ENCODE measurements around the gene TOMM40. TPM values are rescaled to one million over a fixed set of nuclear protein-coding genes. Genes with fewer than 3 reads are reported as not detected.
"Not testable (repeated sequence)": the region's sequence is repeated elsewhere in the genome, so short reads cannot be mapped to it uniquely, and the experiment has no call there.

Gene TOMM40
- polyA plus RNA-seq, 1 experiment = 21.7 TPM

DNA sequence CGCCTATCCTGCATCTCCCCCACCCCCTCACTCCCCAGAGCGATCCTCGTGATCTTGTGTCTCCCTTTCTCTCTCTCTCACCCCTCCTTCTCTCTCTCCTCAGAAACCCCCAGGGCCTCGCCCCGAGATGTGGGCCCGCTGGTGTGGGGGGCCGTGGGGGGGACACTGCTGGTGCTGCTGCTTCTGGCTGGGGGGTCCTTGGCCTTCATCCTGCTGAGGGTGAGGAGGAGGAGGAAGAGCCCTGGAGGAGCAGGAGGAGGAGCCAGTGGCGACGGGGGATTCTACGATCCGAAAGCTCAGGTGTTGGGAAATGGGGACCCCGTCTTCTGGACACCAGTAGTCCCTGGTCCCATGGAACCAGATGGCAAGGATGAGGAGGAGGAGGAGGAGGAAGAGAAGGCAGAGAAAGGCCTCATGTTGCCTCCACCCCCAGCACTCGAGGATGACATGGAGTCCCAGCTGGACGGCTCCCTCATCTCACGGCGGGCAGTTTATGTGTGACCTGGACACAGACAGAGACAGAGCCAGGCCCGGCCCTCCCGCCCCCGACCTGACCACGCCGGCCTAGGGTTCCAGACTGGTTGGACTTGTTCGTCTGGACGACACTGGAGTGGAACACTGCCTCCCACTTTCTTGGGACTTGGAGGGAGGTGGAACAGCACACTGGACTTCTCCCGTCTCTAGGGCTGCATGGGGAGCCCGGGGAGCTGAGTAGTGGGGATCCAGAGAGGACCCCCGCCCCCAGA, 12.8 kb upstream of the TOMM40 start:
- TF ChIP-seq, protein P1, sequence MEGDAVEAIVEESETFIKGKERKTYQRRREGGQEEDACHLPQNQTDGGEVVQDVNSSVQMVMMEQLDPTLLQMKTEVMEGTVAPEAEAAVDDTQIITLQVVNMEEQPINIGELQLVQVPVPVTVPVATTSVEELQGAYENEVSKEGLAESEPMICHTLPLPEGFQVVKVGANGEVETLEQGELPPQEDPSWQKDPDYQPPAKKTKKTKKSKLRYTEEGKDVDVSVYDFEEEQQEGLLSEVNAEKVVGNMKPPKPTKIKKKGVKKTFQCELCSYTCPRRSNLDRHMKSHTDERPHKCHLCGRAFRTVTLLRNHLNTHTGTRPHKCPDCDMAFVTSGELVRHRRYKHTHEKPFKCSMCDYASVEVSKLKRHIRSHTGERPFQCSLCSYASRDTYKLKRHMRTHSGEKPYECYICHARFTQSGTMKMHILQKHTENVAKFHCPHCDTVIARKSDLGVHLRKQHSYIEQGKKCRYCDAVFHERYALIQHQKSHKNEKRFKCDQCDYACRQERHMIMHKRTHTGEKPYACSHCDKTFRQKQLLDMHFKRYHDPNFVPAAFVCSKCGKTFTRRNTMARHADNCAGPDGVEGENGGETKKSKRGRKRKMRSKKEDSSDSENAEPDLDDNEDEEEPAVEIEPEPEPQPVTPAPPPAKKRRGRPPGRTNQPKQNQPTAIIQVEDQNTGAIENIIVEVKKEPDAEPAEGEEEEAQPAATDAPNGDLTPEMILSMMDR (IDR thresholded peaks at IDR 0.05; ENCODE audit: low read depth, low read length) = no peak
- no peak for DNase-seq (ENCODE audit: low read depth, low spot score)
- H3K9me3 ChIP-seq (ENCODE audit: control insufficient read depth, insufficient read depth, low read length) = no peaks in the 10 kb centered on the region
- H3K27ac ChIP-seq (ENCODE audit: low read depth, low read length) = no peak overlapping the region
- ChIA-PET POLR2A (interaction anchor here (0.5 kb wide), 1 partner anchor 9 kb away, joined by 6 read pairs; no protein-coding TSS in a partner anchor), CTCF (interaction anchor here (0.6 kb wide), 1 partner anchor 126 kb away, joined by 3 read pairs; no protein-coding TSS in a partner anchor)
- H3K4me3 ChIP-seq (ENCODE audit: low read depth, low read length) = no peak overlapping the region
- no peaks in the 10 kb centered on the region for H3K27me3 ChIP-seq (ENCODE audit: control insufficient read depth, insufficient read depth, low read length)

DNA sequence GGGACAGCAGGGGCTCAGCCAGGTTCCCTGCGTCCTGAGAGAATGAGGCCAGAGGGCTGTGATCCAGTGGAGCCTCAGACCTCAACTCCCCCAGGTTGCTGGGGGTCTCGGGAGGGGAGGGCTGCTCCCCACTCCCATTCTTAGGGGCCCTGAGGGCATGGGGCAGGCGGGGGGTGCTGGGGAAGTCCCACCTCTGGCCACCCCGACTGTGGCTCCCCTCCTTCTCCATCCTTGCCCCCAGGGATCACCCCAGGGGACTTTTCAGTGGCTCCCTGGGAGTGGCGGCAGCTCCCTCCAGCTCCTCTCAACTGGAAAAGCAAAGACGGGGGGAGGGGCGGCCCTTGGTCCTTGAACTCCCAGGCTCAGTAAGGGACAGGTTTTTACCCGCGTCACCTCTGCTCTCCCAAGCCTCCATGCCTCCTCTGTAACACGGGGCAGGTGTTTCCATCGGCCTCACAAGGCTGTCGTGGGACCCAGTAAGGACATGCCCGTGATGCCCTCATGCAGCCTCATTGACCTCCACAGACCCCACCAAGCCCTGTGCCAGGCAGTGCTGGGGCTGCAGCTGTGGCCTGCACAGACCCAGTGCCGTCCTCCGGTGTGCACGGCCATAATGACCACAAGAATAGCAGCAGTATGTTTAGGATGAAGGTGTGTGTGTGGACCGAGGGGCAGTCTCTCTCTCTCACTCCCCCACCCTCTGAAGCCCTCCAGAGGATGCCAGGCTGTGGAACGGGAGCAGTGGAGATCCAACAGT, 11.6 kb upstream of the TOMM40 start:
- Histone ChIP-seq H3K9me3 (ENCODE audit: control insufficient read depth, insufficient read depth, low read length) (no peaks in the 10 kb centered on the region), H3K27me3 (ENCODE audit: control insufficient read depth, insufficient read depth, low read length) (no peaks in the 10 kb centered on the region), H3K4me3 (ENCODE audit: low read depth, low read length) (no peak overlapping the region), H3K27ac (ENCODE audit: low read depth, low read length) (no peak overlapping the region)
- ChIA-PET CTCF (interaction anchor here (0.6 kb wide), 1 partner anchor 26 kb away, joined by 7 read pairs; no protein-coding TSS in a partner anchor), POLR2A (no interaction called here)
- no peak for DNase-seq (ENCODE audit: low read depth, low spot score)
- TF ChIP-seq, protein P1 (IDR thresholded peaks at IDR 0.05; ENCODE audit: low read depth, low read length) = no peak

DNA sequence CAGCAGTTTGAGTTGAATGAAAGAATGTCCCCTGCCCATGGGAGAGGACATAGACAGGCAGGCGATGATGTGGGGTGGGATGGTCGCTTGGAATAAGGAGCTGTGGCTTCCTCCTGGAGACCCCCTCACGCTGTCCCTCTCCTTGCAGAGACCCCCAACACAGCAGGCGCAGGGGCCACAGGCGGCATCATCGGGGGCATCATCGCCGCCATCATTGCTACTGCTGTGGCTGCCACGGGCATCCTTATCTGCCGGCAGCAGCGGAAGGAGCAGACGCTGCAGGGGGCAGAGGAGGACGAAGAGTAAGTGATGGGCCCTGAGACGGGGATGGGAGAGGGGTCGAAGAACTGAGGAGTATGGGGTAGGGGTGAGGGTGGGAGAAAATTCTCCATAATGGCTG, 9.0 kb upstream of the TOMM40 start:
- DNase-seq (ENCODE audit: low read depth, low spot score) = no peak
- Histone ChIP-seq H3K9me3 (ENCODE audit: control insufficient read depth, insufficient read depth, low read length) (no peaks in the 10 kb centered on the region), H3K4me3 (ENCODE audit: low read depth, low read length) (no peak overlapping the region), H3K27ac (ENCODE audit: low read depth, low read length) (no peak overlapping the region), H3K27me3 (ENCODE audit: control insufficient read depth, insufficient read depth, low read length) (no peaks in the 10 kb centered on the region)
- TF ChIP-seq, protein P1 (IDR thresholded peaks at IDR 0.05; ENCODE audit: low read depth, low read length) = no peak
- ChIA-PET CTCF (interaction anchor here (0.6 kb wide), 1 partner anchor 69 kb away, joined by 4 read pairs; no protein-coding TSS in a partner anchor), POLR2A (no interaction called here)

DNA sequence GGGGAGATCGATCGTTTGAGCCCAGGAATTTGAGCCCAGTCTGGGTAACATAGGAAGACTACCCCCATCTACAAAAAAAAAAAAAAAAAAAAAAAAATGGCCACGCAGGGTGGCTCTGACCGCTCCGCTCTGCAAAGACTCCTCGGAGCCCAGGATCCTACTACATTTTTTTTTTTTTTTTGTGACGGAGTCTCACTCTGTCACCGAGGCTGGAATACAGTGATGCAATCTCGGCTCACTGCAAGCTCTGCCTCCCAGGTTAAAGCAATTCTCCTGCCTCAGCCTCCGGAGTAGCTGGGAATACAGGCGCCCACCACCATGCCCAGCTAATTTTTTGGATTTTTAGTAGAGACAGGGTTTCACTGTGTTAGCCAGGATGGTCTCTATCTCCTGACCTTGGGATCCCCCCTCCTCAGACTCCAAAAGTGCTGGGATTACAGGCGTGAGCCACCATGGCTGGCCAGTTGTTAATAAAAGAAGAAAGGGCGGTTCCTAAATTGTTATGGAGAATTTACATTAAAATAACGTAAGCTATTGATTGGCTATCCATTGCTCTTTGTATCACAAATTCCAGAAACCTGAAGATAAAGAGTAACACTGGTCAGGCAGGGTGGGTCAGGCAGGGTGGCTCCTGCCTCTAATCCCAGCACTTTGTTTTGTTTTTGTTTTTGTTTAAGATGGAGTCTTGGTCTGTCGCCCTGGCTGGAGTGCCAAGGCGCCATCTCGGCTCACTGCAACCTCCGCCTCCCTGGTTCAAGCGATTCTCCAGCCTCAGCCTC, 8.2 kb upstream of the TOMM40 start:
- H3K4me3 ChIP-seq (ENCODE audit: low read depth, low read length); POLR2A ChIA-PET; H3K9me3 ChIP-seq (ENCODE audit: control insufficient read depth, insufficient read depth, low read length); H3K27me3 ChIP-seq (ENCODE audit: control insufficient read depth, insufficient read depth, low read length); DNase-seq (ENCODE audit: low read depth, low spot score); H3K27ac ChIP-seq (ENCODE audit: low read depth, low read length): not testable (repeated sequence)
- CTCF ChIA-PET = interaction anchor here (0.6 to 1.6 kb wide), 3 partner anchors 68 to 194 kb away, joined by 3 to 5 read pairs (median 4); no protein-coding TSS in a partner anchor

DNA sequence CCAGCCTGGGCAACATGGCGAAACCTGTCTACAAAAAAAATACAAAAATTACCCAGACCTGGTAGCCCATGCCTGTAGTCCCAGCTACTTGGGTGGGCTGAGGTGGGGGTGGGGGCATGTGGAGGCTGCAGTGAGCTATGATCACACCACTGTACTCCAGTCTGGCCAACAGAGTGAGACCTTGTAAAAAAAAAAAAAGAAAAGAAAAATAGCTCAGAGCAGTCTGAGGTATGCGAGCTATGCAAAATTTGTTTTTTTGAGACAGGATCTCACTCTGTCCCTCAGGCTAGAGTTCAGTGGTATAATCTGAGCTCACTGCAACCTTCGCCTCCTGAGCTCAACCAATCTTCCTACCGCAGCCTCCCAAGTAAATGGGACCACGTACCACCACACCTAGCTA, 7.1 kb upstream of the TOMM40 start:
- POLR2A ChIA-PET = interaction anchor here (0.6 to 1.1 kb wide), 4 partner anchors 15 to 38 kb away, joined by 3 to 9 read pairs (median 6); partner anchors contain the start of gene NECTIN2
- Histone ChIP-seq H3K27ac (ENCODE audit: low read depth, low read length) (no peak overlapping the region), H3K27me3 (ENCODE audit: control insufficient read depth, insufficient read depth, low read length) (no peaks in the 10 kb centered on the region), H3K4me3 (ENCODE audit: low read depth, low read length) (no peak overlapping the region), H3K9me3 (ENCODE audit: control insufficient read depth, insufficient read depth, low read length) (no peaks in the 10 kb centered on the region)
- CTCF ChIA-PET = interaction anchor here (0.8 to 1.6 kb wide), 7 partner anchors 38 to 196 kb away, joined by 3 to 5 read pairs (median 3); partner anchors contain the start of gene NECTIN2
- TF ChIP-seq, protein P1 (IDR thresholded peaks at IDR 0.05; ENCODE audit: low read depth, low read length) = no peak
- no peak for DNase-seq (ENCODE audit: low read depth, low spot score)
